22Rv1 (cell line): ENCODE measurements around the gene MAGI1.

Experiments
- ZFX ChIP-seq: fragments of 450-650 bp; IDR thresholded peaks from 2 replicates; pipeline ENCODE4 v1.6.1; 2017; ENCODE audit warnings: antibody characterized with exemption, borderline replicate concordance
- TF ChIP-seq, protein P1 (sequence below): fragments of 450-650 bp; IDR thresholded peaks from 2 replicates; pipeline ENCODE4 v1.5.1; 2017; ENCODE audit warnings: mild to moderate bottlenecking

DNA sequence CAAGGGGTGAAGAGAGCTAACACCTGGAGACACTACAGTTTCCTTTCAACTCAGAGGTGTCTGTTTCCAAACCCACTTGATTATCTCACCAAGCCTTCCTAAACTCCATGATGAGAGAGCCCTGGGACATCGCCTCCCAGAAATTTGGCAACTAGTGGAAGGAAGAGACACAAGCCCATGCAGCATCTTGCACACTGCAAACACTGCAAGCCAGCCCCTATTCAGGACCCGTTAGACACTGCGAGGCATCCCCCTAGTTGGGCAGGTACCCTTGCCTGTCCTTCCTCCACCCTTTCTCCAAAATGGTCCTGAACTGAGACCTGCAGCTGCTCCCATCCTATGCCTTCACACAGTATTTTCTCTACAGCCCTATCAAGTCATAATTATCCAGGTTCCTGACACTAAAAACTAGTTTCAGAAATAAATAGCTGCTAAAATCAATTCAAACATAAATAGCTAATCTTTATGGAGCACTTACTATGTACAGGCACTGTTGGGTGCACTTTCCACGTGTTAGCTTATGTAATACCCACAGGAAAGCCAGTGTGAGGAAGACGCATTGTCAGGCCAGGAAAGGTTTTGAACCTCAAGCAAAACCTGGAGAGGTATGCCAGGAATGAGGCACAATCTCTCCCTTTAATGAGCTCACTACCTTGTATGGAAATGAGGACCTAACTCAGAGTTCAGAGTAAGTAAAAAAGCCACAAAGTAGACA is 2.8 kb downstream of the MAGI1 start:
- TF ChIP-seq, protein P1, sequence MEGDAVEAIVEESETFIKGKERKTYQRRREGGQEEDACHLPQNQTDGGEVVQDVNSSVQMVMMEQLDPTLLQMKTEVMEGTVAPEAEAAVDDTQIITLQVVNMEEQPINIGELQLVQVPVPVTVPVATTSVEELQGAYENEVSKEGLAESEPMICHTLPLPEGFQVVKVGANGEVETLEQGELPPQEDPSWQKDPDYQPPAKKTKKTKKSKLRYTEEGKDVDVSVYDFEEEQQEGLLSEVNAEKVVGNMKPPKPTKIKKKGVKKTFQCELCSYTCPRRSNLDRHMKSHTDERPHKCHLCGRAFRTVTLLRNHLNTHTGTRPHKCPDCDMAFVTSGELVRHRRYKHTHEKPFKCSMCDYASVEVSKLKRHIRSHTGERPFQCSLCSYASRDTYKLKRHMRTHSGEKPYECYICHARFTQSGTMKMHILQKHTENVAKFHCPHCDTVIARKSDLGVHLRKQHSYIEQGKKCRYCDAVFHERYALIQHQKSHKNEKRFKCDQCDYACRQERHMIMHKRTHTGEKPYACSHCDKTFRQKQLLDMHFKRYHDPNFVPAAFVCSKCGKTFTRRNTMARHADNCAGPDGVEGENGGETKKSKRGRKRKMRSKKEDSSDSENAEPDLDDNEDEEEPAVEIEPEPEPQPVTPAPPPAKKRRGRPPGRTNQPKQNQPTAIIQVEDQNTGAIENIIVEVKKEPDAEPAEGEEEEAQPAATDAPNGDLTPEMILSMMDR: no peak
- no peak for TF ChIP-seq ZFX
